ENCODE results near the gene TSPYL1. TPM values are rescaled to one million over a fixed set of nuclear protein-coding genes. Genes with fewer than 3 reads are reported as not detected.
"Not testable (repeated sequence)": the region's sequence is repeated elsewhere in the genome, so short reads cannot be mapped to it uniquely, and the experiment has no call there.

TSPYL1 gene
- total RNA-seq, 1 experiment from 2014 or later: 68.6 TPM

- peak; percentile 93 for ATAC-seq
- TF ChIP-seq MLX (CRISPR knock-in tag; IDR thresholded peaks at IDR 0.05) (no peak), HMGXB4 (CRISPR knock-in tag; IDR thresholded peaks at IDR 0.05) (no peak), CTCF (IDR thresholded peaks at IDR 0.05) (peak; percentile 91), FOXJ3 (CRISPR knock-in tag; IDR thresholded peaks at IDR 0.05; ENCODE audit: borderline replicate concordance) (no peak), IRF1 (CRISPR knock-in tag; IDR thresholded peaks at IDR 0.05) (no peak)
- Mint-ChIP-seq H3K36me3 (no peaks in the 10 kb centered on the region), H3K27ac (no peak overlapping the region), H3K9me3 (0 out of 2 replicates have a peak, but pooled peaks cover 4% of the 10 kb centered on the region), H3K27me3 (ENCODE audit: low read depth) (no peaks in the 10 kb centered on the region), H3K4me1 (peaks cover 6% of the 10 kb centered on the region), H3K4me3 (no peak overlapping the region)
- POLR2A ChIA-PET: interaction anchor here (0.6 to 1.1 kb wide), 2 partner anchors 28 to 84 kb away, joined by 3 to 4 read pairs; no protein-coding TSS in a partner anchor
- CTCF ChIA-PET: interaction anchor here (0.5 to 3.0 kb wide), 78 partner anchors 8 to 328 kb away, joined by 3 to 65 read pairs (median 4); partner anchors contain the start of genes CALHM4, CALHM5, DSE and RSPH4A
- no peak for DNase-seq (ENCODE audit: low spot score)
These were observed 8.1 kb upstream of the TSPYL1 start for GRCh38 chr6:116287689-116288282.

GRCh38 chr6:116286773-116287358 lies 7.1 kb upstream of the TSPYL1 start:
- ChIA-PET CTCF (interaction anchor here (0.5 to 3.0 kb wide), 63 partner anchors 7 to 329 kb away, joined by 3 to 65 read pairs (median 5); partner anchors contain the start of genes CALHM4, CALHM5, DSE and RSPH4A), POLR2A (no interaction called here)
- H3K4me3 Mint-ChIP-seq: no peak overlapping the region
- TF ChIP-seq SOX15 (CRISPR knock-in tag; IDR thresholded peaks at IDR 0.05) (no peak), ZNF263 (CRISPR knock-in tag; IDR thresholded peaks at IDR 0.05; ENCODE audit: low read depth) (no peak), E2F1 (CRISPR knock-in tag; IDR thresholded peaks at IDR 0.05) (no peak), AR (CRISPR knock-in tag; IDR thresholded peaks at IDR 0.05) (no peak), ZNF512 (CRISPR knock-in tag; IDR thresholded peaks at IDR 0.05; ENCODE audit: borderline replicate concordance) (no peak), NFYB (CRISPR knock-in tag; conservative IDR thresholded peaks at IDR 0.05; ENCODE audit: low read depth) (no peak), ZNF138 (CRISPR knock-in tag; conservative IDR thresholded peaks at IDR 0.05) (no peak), ATF3 (CRISPR knock-in tag; conservative IDR thresholded peaks at IDR 0.05) (no peak), PRRX2 (CRISPR knock-in tag; IDR thresholded peaks at IDR 0.05) (no peak), ZNF396 (CRISPR knock-in tag; IDR thresholded peaks at IDR 0.05; ENCODE audit: borderline replicate concordance) (no peak), ZBTB21 (CRISPR knock-in tag; IDR thresholded peaks at IDR 0.05; ENCODE audit: borderline replicate concordance) (no peak), NFATC4 (CRISPR knock-in tag; IDR thresholded peaks at IDR 0.05) (no peak)
- ATAC-seq (no peak), DNase-seq (ENCODE audit: low spot score) (no peak)
- H3K27me3 Mint-ChIP-seq (ENCODE audit: low read depth): no peaks in the 10 kb centered on the region
- no peaks in the 10 kb centered on the region for H3K36me3 Mint-ChIP-seq
- 0 out of 2 replicates have a peak, but pooled peaks cover 4% of the 10 kb centered on the region for H3K9me3 Mint-ChIP-seq
- H3K4me1 Mint-ChIP-seq: peaks cover 6% of the 10 kb centered on the region
- H3K27ac Mint-ChIP-seq: no peak overlapping the region

GRCh38 chr6:116284984-116285383 lies 5.3 kb upstream of the TSPYL1 start:
- H3K27me3 Mint-ChIP-seq (ENCODE audit: low read depth); H3K9me3 Mint-ChIP-seq; DNase-seq (ENCODE audit: low spot score); H3K36me3 Mint-ChIP-seq; ATAC-seq; H3K27ac Mint-ChIP-seq; H3K4me3 Mint-ChIP-seq; POLR2A ChIA-PET; CTCF ChIA-PET: not testable (repeated sequence)
- H3K4me1 Mint-ChIP-seq: peaks cover 17% of the 10 kb centered on the region
